GM10266 (cell line): ENCODE data around the gene MIF.
"Not testable (repeated sequence)": the region's sequence is repeated elsewhere in the genome, so short reads cannot be mapped to it uniquely, and the experiment has no call there.

ENCODE experiments used
- DNase-seq: peaks from one replicate; pipeline ENCODE4 v3.0.0; 2012; ENCODE audit errors: extremely low spot score
- TF ChIP-seq, protein P1 (sequence below): IDR thresholded peaks from 2 replicates; pipeline ENCODE4 v1.5.1; 2012; ENCODE audit warnings: mild to moderate bottlenecking, low read depth; ENCODE audit not compliant: control insufficient read depth, insufficient read depth; ENCODE audit errors: missing control alignments

The MIF gene

GRCh38 chr22:23898006-23898974 is 4.1 kb downstream of the MIF start:
- TF ChIP-seq, protein P1, sequence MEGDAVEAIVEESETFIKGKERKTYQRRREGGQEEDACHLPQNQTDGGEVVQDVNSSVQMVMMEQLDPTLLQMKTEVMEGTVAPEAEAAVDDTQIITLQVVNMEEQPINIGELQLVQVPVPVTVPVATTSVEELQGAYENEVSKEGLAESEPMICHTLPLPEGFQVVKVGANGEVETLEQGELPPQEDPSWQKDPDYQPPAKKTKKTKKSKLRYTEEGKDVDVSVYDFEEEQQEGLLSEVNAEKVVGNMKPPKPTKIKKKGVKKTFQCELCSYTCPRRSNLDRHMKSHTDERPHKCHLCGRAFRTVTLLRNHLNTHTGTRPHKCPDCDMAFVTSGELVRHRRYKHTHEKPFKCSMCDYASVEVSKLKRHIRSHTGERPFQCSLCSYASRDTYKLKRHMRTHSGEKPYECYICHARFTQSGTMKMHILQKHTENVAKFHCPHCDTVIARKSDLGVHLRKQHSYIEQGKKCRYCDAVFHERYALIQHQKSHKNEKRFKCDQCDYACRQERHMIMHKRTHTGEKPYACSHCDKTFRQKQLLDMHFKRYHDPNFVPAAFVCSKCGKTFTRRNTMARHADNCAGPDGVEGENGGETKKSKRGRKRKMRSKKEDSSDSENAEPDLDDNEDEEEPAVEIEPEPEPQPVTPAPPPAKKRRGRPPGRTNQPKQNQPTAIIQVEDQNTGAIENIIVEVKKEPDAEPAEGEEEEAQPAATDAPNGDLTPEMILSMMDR = no peak
- no peak for DNase-seq

- TF ChIP-seq, protein P1 = no peak
- no peak for DNase-seq
These were observed 5.0 kb downstream of the MIF start for GRCh38 chr22:23899042-23899745.

DNA sequence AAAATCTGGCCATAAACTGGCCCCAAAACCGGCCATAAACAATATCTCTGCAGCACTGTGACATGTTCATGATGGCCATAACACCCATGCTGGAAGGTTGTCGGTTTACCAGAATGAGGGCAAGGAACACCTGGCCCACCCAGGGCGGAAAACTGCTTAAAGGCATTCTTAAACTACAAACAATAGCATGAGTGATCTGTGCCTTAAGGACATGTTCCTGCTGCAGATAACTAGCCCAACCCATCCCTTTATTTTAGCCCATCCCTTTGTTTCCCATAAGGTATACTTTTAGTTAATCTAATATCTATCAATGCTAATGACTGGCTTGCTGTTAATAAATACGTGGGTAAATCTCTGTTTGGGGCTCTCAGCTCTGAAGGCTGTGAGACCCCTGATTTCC is 6.0 kb downstream of the MIF start:
- not testable (repeated sequence) for DNase-seq

DNA sequence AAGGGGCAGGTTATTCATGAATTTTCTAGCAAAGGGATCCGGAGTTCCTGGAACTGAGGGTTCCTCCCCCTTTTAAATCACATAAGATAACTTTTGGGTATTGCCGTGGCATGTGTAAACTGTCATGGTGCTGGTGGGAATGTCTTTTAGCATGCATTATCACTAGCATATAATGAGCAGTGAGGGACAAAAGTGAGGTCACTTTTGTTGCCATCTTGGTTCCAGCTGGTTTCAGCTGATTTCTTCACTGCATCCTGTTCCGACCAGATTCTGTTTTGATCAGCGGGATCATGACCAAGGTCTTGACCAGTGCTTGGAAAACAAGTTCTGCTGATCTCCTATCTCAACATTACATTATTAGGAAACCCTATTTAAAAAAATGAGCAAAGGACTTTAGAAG is 7.4 kb downstream of the MIF start:
- TF ChIP-seq, protein P1 = no peak
- DNase-seq = no peak

DNA sequence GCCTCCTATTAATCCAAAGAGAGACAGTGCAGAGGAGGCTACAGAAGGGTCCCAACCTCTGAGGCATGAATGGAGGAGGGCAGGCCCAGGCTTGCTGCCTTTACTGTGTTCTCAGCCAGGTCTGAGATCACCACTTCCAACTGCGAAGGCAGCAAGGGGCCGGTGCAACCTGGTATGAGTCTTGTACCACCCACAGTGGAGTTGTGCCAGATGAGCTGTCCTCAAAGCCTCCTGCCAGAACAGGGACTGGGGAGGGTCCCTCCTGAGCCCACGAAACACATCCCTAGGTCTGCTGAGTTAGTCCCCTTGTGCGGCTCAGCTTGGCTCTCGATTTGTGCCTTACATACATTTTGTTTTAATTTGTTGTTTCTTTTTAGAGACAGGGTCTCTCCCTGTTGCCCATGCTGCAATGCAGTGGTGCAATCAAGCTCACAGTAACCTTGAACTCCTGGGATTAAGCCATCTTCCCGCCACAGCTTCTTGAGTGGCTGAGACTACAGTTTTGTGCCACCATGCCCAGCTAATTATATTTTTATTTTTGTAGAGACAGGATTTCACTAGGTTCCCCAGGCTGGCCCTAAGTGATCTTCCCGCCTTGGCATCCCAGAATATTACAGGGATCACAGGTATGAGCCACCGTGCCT is 9.3 kb downstream of the MIF start:
- DNase-seq = no peak
- TF ChIP-seq, protein P1 = no peak

- DNase-seq = no peak
- TF ChIP-seq, protein P1 = no peak
These were observed 10.5 kb downstream of the MIF start for GRCh38 chr22:23904573-23905254.

DNA sequence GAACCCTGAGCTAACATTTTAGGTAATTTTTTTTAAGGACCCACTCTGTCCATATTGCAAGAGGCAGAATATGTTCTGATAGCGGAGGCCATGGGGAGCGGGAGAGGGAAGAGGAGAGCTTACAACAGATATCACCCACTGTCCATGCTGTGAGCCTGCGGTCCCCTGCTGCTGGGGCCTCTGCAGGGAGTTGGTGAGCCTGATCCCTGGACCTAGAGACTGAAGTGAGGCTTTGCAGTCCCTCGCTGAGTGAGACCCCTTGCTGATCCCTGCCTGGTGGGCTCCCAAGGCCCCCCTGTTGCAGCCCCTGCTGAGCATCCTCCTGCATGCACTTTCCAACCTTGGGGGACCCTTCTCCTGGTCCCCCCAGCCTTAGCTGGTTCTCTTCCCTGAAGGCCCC is 12.5 kb downstream of the MIF start:
- no peak for DNase-seq
- TF ChIP-seq, protein P1 = no peak

DNA sequence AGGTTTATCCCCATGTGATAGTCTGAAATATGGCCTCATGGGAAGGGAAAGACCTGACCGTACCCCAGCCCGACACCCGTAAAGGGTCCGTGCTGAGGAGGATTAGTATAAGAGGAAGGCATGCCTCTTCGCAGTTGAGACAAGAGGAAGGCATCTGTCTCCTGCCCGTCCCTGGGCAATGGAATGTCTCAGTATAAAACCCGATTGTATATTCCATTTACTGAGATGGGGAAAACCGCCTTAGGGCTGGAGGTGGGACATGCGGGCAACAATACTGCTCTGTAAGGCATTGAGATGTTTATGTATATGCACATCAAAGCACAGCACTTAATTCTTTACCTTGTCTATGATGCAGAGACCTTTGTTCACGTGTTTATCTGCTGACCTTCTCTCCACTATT is 13.2 kb downstream of the MIF start:
- DNase-seq = not testable (repeated sequence)
